HT1080 (cell line): ENCODE results near the gene PSG7. TPM values are rescaled to one million over a fixed set of nuclear protein-coding genes. Genes with fewer than 3 reads are reported as not detected.
"Not testable (repeated sequence)": the region's sequence is repeated elsewhere in the genome, so short reads cannot be mapped to it uniquely, and the experiment has no call there.

ENCODE experiments used
- DNase-seq: peaks from one replicate; pipeline ENCODE4 v3.0.0-alpha.2; 2015; ENCODE audit warnings: low read depth
- polyA plus RNA-seq, 2 experiments: library from polyadenylated mRNA; depleted of rRNA; stranded (reverse); fragments of >200 nt; gene quantifications; 2 replicates each; pipeline ENCODE4 v1.2.3, GENCODE V29; 2015
- total RNA-seq: library from RNA; depleted of rRNA; stranded (reverse); fragments of >200 nt; shearing (Covaris generic); gene quantifications from 2 replicates; pipeline ENCODE4 v1.2.3, GENCODE V29; 2014; rRNA removed

The PSG7 gene
- 0.06 TPM in 1 of 2 replicates, not detected in the other for total RNA-seq
- polyA plus RNA-seq (2015; cell fraction: cytosol; rRNA removed): 0.09 TPM in 1 of 2 replicates, not detected in the other
- 0.05 TPM in 1 of 2 replicates, not detected in the other for polyA plus RNA-seq (2015; cell fraction: nucleus; rRNA removed)

DNA sequence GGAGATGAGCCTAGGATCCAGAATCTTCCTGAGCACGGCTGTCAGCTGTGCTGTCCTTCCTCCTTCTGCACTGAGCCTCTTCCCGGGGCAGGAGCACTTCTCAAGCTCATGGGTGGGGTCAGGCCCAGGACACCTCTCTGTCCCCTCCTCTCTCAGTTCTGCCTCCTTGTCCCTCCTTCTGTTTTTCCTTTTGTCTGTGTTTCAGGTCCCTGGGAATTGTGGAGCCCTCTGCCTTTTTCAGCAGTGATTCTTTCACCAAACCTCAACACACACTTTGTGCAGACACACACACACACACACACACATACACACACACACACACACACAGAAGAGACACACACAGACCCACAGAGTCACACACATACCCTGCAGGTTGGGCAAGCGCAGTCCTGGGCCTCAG is at the start of gene PSG7:
Gene PSG7 (minus strand): TSS at position 101 of the 400 bp plus-strand sequence. CDS start 131 bp downstream, outside the sequence.
- not testable (repeated sequence) for DNase-seq

DNA sequence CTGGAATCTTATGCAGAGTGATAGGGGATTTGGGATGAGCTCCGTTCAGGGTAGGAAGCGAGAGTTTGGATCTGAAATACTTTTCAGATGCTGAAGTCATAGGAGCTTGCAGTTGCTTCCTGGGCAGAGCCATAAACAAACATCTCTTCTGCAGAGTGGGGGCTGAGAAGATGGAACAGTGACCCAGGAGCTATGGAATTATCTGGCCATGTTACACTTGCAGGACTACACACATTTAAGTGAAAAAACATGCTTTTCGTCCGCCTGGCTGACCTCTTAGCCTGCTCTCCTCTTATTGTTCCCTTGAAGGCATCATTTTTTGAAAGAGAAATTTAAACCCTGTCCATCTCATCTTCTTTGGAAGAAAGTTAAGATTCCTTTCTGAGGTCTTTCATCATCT is 48.6 kb upstream of the PSG7 start:
- no peak for DNase-seq

DNA sequence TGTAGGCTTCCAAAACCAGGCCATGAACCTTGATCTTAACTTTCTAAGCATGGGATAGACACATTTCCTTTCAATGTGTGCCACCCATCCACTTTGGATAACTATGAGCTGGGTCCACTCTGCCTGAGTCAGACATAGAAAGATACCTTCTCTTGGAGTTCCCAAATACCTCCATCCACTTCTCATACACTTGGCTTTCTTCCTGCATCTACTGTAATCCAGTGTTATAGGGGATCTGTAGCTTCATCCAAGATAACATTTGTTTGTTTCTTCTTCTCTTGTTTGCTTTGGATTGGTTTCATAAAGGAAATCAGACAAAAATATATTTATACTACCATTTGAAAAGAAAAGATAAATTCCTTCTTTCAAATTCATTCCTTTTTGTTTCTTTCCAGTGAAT is 45.1 kb upstream of the PSG7 start:
- DNase-seq: not testable (repeated sequence)

DNA sequence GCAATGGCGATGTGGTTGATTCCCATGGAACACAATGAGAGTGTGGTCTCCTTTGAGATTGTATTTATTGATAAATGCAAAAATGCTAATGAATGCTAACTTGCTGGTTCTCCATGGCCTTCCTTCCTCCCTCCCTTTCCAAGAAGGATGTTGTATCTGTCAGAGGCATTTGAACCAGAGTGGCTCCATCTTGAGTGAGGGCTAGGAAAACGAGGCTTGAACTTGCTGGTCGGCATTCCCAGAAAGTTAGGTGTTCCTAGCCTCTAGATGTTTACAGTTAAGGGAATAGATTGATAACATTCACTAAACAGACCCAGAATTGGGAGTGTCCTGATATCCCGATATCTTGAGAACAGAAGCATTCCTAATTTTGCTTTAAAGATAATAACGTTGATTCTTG is 34.4 kb upstream of the PSG7 start:
- DNase-seq: not testable (repeated sequence)

DNA sequence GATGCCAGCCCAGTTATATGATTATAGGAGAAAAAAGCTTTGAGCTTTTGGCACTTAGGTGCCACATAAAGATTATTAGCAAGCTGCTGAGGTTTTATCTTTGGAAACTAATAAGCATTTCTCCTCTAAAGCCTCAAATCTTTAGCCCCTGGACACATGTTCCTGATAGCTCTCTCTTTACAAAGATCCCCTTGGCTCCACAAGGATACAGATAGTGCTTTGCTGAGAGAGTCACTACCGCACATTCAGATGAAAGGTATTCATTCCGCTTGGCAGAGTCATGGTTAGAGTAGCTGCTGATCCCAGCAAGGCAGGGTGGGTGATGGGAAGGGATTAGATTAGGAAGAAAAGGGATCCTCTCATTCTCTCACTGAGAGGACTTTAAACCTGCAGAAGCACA is 28.2 kb upstream of the PSG7 start:
- DNase-seq: peak; percentile 85

DNA sequence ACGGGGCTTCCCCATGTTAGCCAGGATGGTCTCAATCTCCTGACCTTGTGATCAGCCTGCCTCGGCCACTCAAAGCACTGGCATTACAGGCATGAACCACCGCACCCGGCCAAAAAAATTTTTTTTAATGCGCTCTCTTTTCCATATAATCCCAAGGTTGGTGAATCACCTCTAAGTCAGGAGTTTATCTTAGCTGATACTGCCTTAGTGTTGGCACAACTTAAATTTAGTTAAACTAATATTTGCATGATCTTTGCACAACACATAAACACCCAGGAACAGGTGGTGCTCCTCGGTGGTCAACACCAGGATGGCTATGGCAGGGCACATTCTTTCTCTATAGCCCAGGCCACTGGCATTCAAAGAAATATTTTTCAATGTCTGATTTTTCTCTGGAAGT is 24.1 kb upstream of the PSG7 start:
- DNase-seq: no peak

DNA sequence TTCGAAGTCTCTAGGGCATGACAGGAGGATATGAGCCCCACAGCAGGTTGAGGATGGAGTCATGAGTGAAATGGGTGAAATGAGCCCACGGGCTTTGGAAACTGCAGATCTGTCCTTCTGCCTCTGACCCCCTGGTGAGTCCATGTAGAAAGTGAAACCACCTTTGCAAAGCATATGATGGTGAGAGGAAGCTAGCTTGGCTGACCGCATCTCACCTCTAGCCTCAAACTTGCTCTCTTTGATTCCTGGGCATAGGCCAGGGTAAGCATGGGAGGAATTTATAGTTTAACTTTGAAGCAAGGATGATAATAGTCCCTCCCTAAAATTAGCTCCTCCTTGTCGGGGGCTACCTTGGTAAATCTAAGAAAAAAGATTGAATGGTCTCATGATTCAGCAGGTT is 15.1 kb upstream of the PSG7 start:
- DNase-seq: not testable (repeated sequence)

DNA sequence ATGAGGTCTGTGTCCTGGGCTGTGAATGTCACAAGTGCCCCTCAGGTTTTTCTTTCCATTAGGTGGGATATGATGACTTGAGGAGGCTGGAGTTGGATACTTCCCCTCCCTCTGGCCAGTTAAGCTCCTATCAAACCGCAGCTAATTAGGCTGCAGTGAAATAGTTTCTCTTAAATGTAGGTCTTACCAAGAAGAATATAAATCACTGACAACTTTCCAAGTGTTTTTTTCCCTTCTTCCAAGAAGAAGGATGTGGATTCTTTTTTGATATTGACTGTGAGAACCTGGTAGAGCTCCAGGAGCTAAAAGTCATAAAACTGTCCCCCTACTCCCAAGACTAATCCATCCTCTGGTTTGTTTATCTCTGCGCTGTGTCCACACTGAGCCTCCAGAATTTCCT is 14.5 kb upstream of the PSG7 start:
- DNase-seq: not testable (repeated sequence)

DNA sequence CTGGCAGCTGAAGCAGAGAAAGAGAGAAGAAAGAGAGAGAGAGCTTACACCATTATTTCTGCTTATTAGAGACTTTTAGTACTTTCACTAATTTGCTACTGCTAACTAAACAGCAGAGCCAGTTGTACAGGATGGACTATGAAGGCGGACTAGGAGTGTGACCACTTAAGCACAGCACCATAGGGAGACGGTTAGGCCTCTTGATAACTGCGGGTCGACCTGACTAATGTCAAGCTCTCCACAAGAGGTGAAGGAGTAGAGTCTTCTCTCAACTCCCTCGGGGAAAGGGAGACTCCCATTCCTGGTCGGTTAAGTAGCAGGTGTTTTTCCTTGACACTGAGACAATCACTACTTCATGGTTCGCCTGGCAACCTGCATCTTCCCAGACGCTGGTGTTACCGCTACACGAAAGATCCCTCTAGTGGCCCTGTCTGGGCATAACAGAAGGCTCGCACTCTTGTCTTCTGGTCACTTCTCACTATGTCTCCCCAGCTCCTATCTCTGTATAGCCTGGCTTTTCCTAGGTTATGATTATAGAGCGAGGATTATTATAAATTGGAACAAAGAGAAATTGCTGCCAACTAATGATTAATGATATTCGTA is 5.3 kb upstream of the PSG7 start:
- DNase-seq: no peak

DNA sequence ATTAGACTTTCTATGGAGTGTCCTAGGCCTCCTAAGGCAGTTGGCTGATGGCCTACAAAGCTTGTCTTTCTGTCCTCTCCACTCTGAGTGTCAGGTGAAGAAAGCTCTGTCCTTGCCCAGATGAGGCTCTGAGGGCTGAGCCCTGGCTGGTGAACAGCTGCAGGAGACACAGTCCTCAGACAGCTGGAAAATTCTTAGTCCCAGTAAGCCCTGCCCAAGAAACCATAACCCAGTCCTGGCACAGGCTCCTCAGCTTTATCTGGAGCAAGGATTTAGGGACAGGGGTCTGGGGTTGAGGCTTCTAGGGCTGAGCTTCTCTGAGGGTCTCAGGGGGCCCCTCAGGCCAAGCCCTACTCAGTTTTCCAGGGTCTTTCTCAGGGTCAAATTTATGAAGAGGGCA is 2.3 kb downstream of the PSG7 start:
- DNase-seq: not testable (repeated sequence)

DNA sequence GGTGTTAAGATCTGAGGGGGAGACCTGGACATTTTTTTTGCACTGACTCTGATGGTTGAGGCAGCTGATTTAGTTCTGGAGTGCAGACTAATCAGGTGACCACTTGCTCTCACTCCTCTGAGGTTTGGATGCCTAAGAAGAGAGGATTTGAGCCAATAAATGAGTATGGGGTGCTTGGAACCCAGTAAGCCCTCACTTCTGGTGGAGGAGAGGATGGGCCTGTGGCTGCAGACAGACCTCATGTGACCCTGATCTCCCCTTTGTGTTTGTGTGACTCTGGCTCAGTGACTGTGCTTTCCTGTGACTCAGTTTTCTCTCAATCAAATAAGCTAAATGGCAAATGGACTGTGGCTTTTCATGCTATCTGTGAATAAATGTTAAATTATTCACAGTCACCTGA is 2.8 kb downstream of the PSG7 start:
- DNase-seq: peak; percentile 69

DNA sequence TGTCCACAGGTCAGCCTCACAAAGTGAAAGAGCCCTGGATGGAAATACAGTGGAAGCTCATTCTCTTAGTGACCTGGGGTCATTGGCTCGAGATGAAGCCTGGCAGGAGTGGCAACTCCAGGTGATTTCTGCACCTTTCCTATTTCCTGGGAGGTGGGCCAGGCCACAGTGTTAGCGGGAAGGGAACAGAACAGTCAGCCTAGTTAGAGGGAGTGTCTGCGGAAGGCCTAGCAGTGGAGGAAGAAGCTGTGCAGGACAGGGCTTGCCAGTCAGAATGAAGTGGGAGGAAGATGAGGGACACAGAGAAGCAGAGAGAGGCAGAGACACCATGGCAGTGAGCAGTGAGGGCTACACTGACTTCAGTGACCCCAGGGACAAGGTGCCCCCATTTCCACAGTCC is 3.6 kb downstream of the PSG7 start:
- DNase-seq: not testable (repeated sequence)

DNA sequence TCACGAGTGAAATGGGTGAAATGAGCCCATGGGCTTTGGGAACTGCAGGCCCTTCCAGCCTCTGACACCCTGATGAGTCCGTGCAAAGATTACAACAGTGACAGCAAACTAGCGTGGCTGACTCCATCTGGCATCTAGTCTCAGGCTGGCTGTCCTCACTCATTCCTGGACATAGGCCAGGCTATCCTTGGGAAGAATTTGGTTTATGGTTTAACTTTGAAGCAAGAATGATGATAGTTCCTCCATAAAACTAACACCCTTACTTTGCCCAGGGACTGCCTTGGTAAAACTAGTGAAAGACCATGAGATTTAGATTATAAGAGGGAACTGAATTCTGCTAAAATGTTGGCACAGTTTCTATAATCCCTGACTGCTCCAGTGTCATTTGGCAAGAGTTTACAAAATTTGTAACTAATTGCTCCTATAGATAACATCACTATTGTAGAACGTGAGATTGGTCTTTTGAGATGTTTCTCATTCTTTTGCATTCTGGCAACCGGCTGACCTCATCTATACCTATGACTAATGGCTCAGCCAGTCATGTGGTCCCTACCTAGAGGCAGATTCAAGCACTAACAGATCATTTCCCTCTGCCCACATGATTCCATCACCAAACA is 4.4 kb downstream of the PSG7 start:
- DNase-seq: peak; percentile 83

DNA sequence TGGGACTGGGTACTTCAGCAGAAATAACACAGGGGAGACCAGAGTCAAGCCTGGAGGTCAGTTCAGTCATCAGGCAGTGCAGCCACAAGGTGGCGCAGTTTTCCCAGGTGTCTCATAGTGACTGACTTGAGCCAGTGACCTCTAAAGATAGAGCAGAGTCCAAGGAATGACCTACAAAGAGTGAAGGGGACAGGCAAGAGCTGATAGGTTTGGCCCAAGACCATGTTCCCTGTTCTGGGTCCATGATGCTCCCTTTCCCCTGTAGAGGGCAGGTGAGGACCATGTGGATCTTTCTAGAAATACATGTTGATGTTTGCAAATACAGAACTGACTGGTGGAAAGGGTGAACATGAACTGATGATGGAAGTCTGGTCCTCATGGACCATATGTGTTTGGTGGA is 6.8 kb downstream of the PSG7 start:
- peak; percentile 59 for DNase-seq

DNA sequence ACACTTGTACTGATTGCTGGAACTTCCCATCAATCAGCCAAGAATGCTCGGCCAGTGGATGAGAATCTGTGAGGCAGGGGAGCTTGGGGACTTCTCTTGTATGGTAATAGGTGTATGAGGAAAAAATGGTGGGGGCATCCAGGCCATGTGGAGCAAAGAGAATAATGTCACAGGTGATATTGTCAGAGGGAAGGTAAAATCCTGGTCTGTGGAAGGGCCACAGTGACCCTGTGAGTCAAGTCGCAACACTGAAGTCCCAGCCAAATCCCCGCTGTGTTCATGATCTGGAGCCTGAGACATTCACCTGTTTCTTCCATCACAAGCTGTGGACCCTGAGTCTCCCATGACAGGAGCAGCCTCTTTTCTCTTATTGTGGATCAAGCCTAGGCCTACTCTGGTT is 8.1 kb downstream of the PSG7 start:
- DNase-seq: no peak

DNA sequence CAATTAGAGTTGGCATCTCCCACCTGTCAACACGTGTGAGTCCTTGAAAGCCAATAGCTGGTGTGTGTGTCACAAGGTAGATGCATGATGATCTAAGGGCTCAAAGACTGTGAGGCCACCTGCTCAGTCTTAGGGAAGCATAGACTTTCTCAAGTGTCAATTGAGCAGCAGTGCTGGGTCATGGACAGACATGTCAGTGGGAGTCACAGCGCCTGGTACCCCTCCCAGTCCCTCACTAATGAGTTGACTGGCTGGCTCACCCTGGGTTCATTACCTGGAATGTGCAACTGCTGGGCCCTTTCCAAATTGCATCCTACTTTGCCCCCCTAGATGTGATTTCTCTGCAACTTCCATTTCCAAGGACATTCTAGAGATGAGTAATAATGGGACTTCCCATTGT is 10.2 kb downstream of the PSG7 start:
- DNase-seq: no peak

DNA sequence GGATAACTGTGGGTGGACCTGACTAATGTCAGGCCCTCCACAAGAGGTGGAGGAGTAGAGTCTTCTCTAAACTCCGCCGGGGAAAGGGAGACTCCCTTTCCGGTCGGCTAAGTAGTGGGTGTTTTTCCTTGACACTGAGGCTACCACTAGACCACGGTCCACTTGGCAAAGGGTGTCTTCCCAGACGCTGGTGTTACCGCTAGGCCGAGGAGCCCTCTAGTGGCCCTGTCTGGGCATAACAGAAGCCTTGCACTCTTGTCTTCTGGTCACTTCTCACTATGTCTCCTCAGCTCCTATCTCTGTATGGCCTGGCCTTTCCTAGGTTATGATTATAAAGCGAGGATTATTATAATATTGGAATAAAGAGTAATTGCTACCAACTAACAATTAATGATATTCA is 13.9 kb downstream of the PSG7 start:
- DNase-seq: peak; percentile 62

DNA sequence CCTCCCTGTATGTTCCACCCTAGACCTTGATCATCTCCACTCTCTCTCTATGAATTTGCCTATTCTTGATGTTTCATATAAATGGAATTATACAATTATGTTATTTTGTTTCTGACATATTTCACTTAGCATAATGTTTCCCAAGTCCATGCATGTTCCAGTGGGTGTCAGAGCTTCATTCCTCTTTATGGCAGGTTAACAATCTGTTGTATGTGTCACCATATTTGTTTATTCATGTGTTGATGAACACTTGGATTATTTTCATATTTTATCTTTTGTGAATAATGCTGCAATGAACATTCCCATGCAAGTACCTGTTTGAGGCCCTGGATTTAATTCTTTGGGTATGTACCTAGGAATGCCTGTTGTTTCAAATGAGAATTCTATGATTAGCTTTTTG is 16.0 kb downstream of the PSG7 start:
- DNase-seq: not testable (repeated sequence)

DNA sequence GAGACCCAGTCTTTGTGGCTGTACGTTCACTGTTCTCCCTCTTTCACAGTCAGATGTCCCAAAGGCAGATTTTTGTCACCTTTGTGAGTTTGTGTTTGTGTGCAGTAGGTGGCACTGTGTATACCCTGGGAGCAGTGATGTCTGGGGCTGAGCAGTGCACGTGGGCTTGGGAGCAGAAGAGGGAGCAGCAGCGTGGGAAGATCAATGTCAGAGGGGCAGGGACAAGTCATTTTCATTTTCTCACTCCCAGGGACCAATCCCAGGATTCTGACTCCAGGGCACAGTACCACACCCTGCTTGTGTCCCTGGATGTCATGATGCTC is 17.3 kb downstream of the PSG7 start:
- DNase-seq: no peak

DNA sequence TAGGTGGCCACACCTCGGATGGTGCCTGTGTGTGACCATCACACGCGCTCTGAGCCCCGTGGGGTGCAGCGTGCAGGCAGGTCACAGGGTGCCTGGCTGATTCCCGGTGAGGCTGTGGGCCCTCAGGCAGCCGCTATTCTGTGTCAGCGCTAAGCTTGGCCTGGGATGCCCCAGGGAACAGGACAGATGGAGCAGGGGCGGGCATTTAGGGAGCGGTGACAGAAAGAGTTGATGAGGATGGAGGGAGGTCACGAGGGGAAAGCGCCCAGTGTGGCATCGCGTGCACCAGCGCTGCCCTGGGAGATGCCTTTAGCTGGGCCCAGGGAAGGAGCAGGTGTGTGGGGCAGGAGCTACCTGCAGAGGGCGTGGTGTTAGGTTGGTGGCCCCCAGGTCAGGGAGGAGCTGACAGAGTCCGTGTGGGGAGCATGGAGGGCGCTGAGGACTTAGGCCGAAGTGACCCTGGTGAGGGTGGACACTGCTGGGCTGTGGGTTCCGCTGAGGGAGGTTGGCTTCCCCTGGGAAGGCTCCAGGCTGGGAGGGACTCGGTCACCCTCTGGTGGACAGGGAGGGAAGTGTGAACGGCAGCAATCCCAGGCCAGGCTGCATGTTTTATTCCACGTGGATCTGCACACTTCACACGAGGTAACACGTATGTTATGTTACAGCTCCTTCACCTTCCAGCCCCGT is 17.8 kb downstream of the PSG7 start:
- DNase-seq: peak; percentile 23

DNA sequence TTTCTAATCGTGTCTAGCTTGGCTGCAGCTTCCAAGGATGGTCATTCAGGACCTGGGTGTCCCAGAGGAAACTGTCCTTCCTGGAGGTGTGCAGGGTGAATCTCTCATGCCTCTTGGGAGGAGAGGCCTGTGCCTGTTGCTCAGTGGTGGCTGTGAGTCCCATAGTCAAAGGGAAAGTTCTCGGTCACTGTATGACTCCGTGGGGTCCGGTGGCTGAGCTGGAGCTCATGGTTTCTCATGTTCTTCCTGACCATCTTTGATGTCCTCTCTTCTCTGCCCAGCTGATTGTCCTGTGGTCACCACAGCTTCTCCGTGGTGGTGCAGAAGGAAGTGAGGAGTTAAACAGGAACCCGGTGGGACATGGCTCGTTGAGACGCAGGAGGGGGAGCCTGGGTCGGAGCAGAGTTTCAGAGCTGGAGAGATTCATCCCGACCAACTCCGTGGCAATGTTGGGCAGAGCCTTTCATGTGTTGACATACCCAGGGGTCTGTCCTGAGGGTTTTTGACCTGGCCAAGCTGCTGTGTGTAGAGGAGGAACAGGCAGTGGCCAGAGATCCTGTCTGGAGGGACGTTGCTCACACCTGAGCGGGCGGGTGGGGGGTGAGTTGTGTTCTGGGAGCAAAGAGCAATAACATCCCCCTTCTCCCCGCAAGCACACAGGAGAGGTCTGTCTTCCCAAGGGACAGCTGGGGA is 18.5 kb downstream of the PSG7 start:
- not testable (repeated sequence) for DNase-seq

DNA sequence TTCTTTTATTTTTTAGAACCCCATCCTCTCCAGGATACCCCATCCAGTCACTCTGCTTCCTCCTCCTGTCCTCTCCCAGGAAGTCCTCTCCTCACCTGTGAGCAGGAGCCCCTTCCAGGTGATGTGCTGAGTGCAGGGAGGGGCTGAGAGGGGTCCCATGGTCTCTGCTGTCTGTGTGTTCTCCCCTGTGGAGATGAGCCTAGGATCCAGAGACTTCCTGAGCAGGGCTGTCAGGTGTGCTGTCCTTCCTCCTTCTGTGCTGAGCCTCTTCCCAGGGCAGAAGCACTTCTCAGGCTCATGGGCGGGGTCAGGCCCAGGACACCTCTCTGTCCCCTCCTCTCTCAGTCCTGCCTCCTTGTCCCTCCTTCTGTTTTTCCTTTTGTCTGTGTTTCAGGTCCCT is 19.4 kb downstream of the PSG7 start, which contains the start of gene PSG6:
Gene PSG6 (minus strand): TSS at position 261 of the 400 bp plus-strand sequence. CDS start 102 bp downstream, at position 159.
- not testable (repeated sequence) for DNase-seq
